Endothelial cell of umbilical vein (primary cell): ENCODE data around the gene TRIM29.

ENCODE experiments used
- CTCF ChIP-seq, 2 donors: IDR thresholded peaks; 1 replicate in 1 of 2; 2 replicates in 1 of 2; pipeline ENCODE4 v1.5.1; 2011; ENCODE audit warnings: low read length in 2 of 2, mild to moderate bottlenecking in 2 of 2, moderate library complexity in 2 of 2, control low read depth in 1 of 2, inconsistent platforms in 1 of 2, low read depth in 1 of 2; ENCODE audit not compliant: insufficient read depth in 1 of 2; ENCODE audit errors: extremely low read depth in 1 of 2
- EZH2 ChIP-seq: IDR thresholded peaks from 2 replicates; pipeline ENCODE4 v1.6.1; 2012; ENCODE audit warnings: borderline replicate concordance, low read depth, mild to moderate bottlenecking, moderate library complexity, low read length, inconsistent platforms; ENCODE audit not compliant: severe bottlenecking
- POLR2AphosphoS5 ChIP-seq: IDR thresholded peaks from 2 replicates; pipeline ENCODE4 v1.6.1; 2012; ENCODE audit warnings: low read depth, mild to moderate bottlenecking, control low read depth, low read length, moderate library complexity; ENCODE audit not compliant: insufficient read depth

DNA sequence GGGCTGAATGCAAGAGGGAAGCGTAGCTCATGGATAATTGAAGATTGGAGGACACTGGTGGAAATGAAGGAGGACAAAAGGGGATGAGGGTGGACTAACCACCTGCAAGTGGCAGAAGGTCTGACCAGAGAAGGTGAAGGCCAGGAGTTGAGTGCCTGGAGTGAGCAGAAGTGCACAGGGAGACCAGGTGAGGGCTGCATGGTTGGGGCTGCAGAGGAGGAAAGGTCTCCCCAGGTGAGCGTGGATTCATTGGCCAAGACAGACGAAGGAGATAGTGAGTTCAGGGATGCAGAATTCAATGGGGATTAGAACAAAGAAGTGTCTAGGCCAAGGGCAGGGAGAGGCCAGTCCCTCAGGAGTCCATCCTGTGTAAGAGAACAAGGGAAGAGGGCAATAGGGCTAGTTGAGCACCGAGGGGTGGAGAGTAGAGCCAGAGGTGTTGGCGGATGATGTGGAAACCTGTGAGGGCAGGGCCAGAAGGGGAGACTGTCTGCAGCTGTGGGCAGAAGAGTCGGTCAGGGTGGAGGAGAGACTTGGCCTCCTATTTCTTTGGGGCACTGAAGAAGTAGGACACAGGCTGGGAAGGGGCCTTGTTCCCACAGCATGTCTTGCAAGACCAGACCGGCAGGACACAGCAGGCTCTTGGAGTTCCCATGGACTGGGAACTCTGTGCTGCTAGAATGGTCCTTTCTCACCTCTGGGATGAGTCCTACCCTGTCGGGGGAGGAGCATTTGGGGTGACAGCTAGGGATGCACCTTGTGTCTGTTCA, 6.7 kb downstream of the TRIM29 start:
- TF ChIP-seq CTCF (IDR thresholded peaks at IDR 0.05; ENCODE audit: extremely low read depth in 1 of 2, insufficient read depth in 1 of 2, low read depth in 1 of 2, low read length in 2 of 2) (no peak), POLR2AphosphoS5 (no peak), EZH2 (no peak)
